ENCODE data around the gene C1QL2. TPM values are rescaled to one million over a fixed set of nuclear protein-coding genes. Genes with fewer than 3 reads are reported as not detected.

C1QL2 gene
- polyA plus RNA-seq, 1 donor from 2014 or later = not detected

DNA sequence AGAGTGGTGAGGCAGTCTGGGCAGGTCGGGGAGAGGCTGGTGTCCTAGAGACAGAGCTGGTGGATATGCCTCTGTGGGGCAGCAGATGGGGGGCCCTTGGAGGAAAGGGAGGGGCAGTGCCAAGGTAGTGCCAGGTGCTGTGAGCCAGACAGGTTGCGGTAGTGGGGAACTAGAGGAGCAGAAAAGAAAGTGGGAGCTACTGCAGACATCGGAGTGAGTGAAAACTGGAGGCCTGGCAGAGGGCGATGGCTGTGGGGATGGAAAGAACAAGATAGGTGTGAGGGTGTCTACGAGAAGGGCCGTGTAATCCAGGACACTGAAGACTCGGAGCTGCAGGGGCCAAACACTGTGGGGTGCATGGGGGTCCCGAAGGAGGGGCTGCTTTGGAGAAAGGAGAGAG, 21.7 kb downstream of the C1QL2 start:
- Histone ChIP-seq H2AFZ (ENCODE audit: low read depth, low read length) (no peak overlapping the region), H3K27ac (ENCODE audit: low read length) (no peak overlapping the region), H3K9me2 (ENCODE audit: insufficient read depth, low read length) (no peaks in the 10 kb centered on the region), H3K27me3 (ENCODE audit: insufficient read depth, low read depth, low read length) (peaks cover 13% of the 10 kb centered on the region), H3K9ac (ENCODE audit: low read length) (no peak overlapping the region), H3K79me2 (replicated peaks; ENCODE audit: insufficient read depth, low read length) (no peaks in the 10 kb centered on the region), H3K9me3 (ENCODE audit: low read length) (peaks cover 5% of the 10 kb centered on the region), H3K4me2 (ENCODE audit: low read length) (no peak overlapping the region), H3F3A (ENCODE audit: insufficient read depth, low read length, poor library complexity, severe bottlenecking) (no peaks in the 10 kb centered on the region), H4K20me1 (ENCODE audit: insufficient read depth) (no peaks in the 10 kb centered on the region), H3K36me3 (ENCODE audit: insufficient read depth, low read length) (no peaks in the 10 kb centered on the region), H3K4me3 (ENCODE audit: low read length) (no peak overlapping the region)
- no peak for TF ChIP-seq MXI1 (conservative IDR thresholded peaks at IDR 0.05; ENCODE audit: poor library complexity, severe bottlenecking)
- TF ChIP-seq EZH2 (IDR thresholded peaks at IDR 0.05; ENCODE audit: borderline replicate concordance, insufficient read depth, low read length, poor library complexity, severe bottlenecking) = no peak
- TF ChIP-seq TAF1 (IDR thresholded peaks at IDR 0.05; ENCODE audit: low read depth) = no peak
- no peak for TF ChIP-seq REST (IDR thresholded peaks at IDR 0.05; ENCODE audit: borderline replicate concordance)
- TF ChIP-seq POLR2AphosphoS5 (IDR thresholded peaks at IDR 0.05) = no peak
- no peak for TF ChIP-seq EP300 (conservative IDR thresholded peaks at IDR 0.05; ENCODE audit: poor library complexity, severe bottlenecking)
- no peak for TF ChIP-seq RAD21 (conservative IDR thresholded peaks at IDR 0.05)
- no peak for TF ChIP-seq SMC3 (conservative IDR thresholded peaks at IDR 0.05; ENCODE audit: poor library complexity)
- no peak for TF ChIP-seq CTCF (IDR thresholded peaks at IDR 0.05; ENCODE audit: poor library complexity, severe bottlenecking)

DNA sequence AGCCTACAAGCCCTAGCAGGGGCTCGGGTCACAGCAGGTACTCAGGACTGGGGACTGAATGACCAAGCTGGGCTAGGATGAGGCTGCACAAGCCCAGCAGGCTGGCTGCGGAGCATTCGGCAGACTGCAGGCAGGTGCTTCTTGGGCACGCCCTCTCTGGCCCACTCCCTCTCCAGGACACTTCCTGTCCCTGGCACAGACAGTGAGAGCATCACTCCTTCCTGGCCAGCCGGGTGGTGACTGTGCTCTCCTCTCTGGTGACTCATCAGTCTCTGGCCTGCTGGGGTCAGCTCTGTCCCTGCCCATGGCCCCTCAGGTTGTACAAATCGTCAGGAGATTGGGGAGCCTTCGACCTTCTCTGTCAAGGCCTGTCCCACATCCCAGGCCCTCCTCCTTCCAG, 22.5 kb downstream of the C1QL2 start:
- H3K79me2 ChIP-seq (replicated peaks; ENCODE audit: insufficient read depth, low read length) = no peaks in the 10 kb centered on the region
- H3F3A ChIP-seq (ENCODE audit: insufficient read depth, low read length, poor library complexity, severe bottlenecking) = no peaks in the 10 kb centered on the region
- no peak overlapping the region for H3K4me3 ChIP-seq (ENCODE audit: low read length)
- H3K27me3 ChIP-seq (ENCODE audit: insufficient read depth, low read depth, low read length) = peaks cover 13% of the 10 kb centered on the region
- no peaks in the 10 kb centered on the region for H3K36me3 ChIP-seq (ENCODE audit: insufficient read depth, low read length)
- no peak overlapping the region for H3K9ac ChIP-seq (ENCODE audit: low read length)
- no peak overlapping the region for H3K27ac ChIP-seq (ENCODE audit: low read length)
- no peaks in the 10 kb centered on the region for H4K20me1 ChIP-seq (ENCODE audit: insufficient read depth)
- H3K9me2 ChIP-seq (ENCODE audit: insufficient read depth, low read length) = no peaks in the 10 kb centered on the region
- no peak overlapping the region for H2AFZ ChIP-seq (ENCODE audit: low read depth, low read length)
- H3K9me3 ChIP-seq (ENCODE audit: low read length) = peaks cover 5% of the 10 kb centered on the region
- no peak overlapping the region for H3K4me2 ChIP-seq (ENCODE audit: low read length)
- TF ChIP-seq POLR2AphosphoS5 (IDR thresholded peaks at IDR 0.05) (no peak), EZH2 (IDR thresholded peaks at IDR 0.05; ENCODE audit: borderline replicate concordance, insufficient read depth, low read length, poor library complexity, severe bottlenecking) (no peak), CTCF (IDR thresholded peaks at IDR 0.05; ENCODE audit: poor library complexity, severe bottlenecking) (no peak), EP300 (conservative IDR thresholded peaks at IDR 0.05; ENCODE audit: poor library complexity, severe bottlenecking) (no peak), REST (IDR thresholded peaks at IDR 0.05; ENCODE audit: borderline replicate concordance) (no peak), TAF1 (IDR thresholded peaks at IDR 0.05; ENCODE audit: low read depth) (no peak), MXI1 (conservative IDR thresholded peaks at IDR 0.05; ENCODE audit: poor library complexity, severe bottlenecking) (no peak)
